ENCODE data around the gene PPIE. TPM values are rescaled to one million over a fixed set of nuclear protein-coding genes. Genes with fewer than 3 reads are reported as not detected.

The PPIE gene
- total RNA-seq, 1 experiment from 2014 or later: 42.5 TPM

- no peak for TF ChIP-seq CREM (CRISPR knock-in tag; IDR thresholded peaks at IDR 0.05)
- TF ChIP-seq USF1 (CRISPR knock-in tag; IDR thresholded peaks at IDR 0.05): no peak
- no peak for TF ChIP-seq OVOL2 (CRISPR knock-in tag; IDR thresholded peaks at IDR 0.05; ENCODE audit: borderline replicate concordance)
- no peak for TF ChIP-seq MXD4 (CRISPR knock-in tag; IDR thresholded peaks at IDR 0.05; ENCODE audit: borderline replicate concordance)
- no peak for TF ChIP-seq TEAD4 (CRISPR knock-in tag; IDR thresholded peaks at IDR 0.05)
- no peak for TF ChIP-seq AR (CRISPR knock-in tag; IDR thresholded peaks at IDR 0.05)
- TF ChIP-seq ZNF121 (CRISPR knock-in tag; IDR thresholded peaks at IDR 0.05): peak; percentile 81
- TF ChIP-seq JUN (CRISPR knock-in tag; IDR thresholded peaks at IDR 0.05): peak; percentile 55; the same call in 1 of the 2 replicates
- TF ChIP-seq FOXK1 (CRISPR knock-in tag; IDR thresholded peaks at IDR 0.05): peak; percentile 67
- TF ChIP-seq TCF7 (CRISPR knock-in tag; IDR thresholded peaks at IDR 0.05; ENCODE audit: low read depth): peak; percentile 85; the same call in 1 of the 2 replicates
- TF ChIP-seq EMX1 (CRISPR knock-in tag; IDR thresholded peaks at IDR 0.05): no peak
- no peak for TF ChIP-seq NR1H2 (CRISPR knock-in tag; IDR thresholded peaks at IDR 0.05)
- peak; percentile 76; the same call in 1 of the 2 replicates for TF ChIP-seq RELA (CRISPR knock-in tag; IDR thresholded peaks at IDR 0.05; ENCODE audit: borderline replicate concordance)
- TF ChIP-seq SMAD3 (CRISPR knock-in tag; IDR thresholded peaks at IDR 0.05; ENCODE audit: borderline replicate concordance): peak; percentile 45; the same call in 1 of the 2 replicates
- TF ChIP-seq NFE2L1 (CRISPR knock-in tag; IDR thresholded peaks at IDR 0.05): peak; percentile 87
- no peak for TF ChIP-seq ZNF138 (CRISPR knock-in tag; conservative IDR thresholded peaks at IDR 0.05)
- no peak for TF ChIP-seq CTCF (IDR thresholded peaks at IDR 0.05)
- no peak for TF ChIP-seq JAZF1 (CRISPR knock-in tag; IDR thresholded peaks at IDR 0.05)
- no peak for TF ChIP-seq ZNF263 (CRISPR knock-in tag; IDR thresholded peaks at IDR 0.05; ENCODE audit: low read depth)
- TF ChIP-seq CBFB (CRISPR knock-in tag; IDR thresholded peaks at IDR 0.05; ENCODE audit: low read depth): no peak
- no peak for TF ChIP-seq ZNF423 (CRISPR knock-in tag; IDR thresholded peaks at IDR 0.05)
- peak; percentile 82; the same call in 1 of the 2 replicates for TF ChIP-seq IRF2 (CRISPR knock-in tag; IDR thresholded peaks at IDR 0.05; ENCODE audit: borderline replicate concordance, low read depth)
- TF ChIP-seq ZNF532 (CRISPR knock-in tag; IDR thresholded peaks at IDR 0.05; ENCODE audit: borderline replicate concordance): 0 out of 2 replicates have a peak, but pooled peaks have one; percentile 46
- TF ChIP-seq ATF1 (CRISPR knock-in tag; IDR thresholded peaks at IDR 0.05): no peak
- no peak for TF ChIP-seq CDX4 (CRISPR knock-in tag; IDR thresholded peaks at IDR 0.05; ENCODE audit: borderline replicate concordance)
- no peak for TF ChIP-seq ZNF512 (CRISPR knock-in tag; IDR thresholded peaks at IDR 0.05; ENCODE audit: borderline replicate concordance)
- peak; percentile 59 for TF ChIP-seq SP1 (CRISPR knock-in tag; conservative IDR thresholded peaks at IDR 0.05)
- TF ChIP-seq ESRRA (CRISPR knock-in tag; IDR thresholded peaks at IDR 0.05; ENCODE audit: borderline replicate concordance): peak; percentile 93
Measured at GRCh38 chr1:39788758-39789570, 50.3 kb downstream of the PPIE start, which contains the start of gene BMP8B (continued).
